AG04449 (cell line): Measurements from ENCODE around the gene HINT3.
"Not testable (repeated sequence)": the region's sequence is repeated elsewhere in the genome, so short reads cannot be mapped to it uniquely, and the experiment has no call there.

Experiments
- CTCF ChIA-PET: fragments of 350-600 bp; formaldehyde crosslinking; extraction: SDS; loops from one replicate; lab custom pipeline; 2021; ENCODE audit warnings: antibody characterized with exemption; lab: Yijun Ruan, JAX
- POLR2A ChIA-PET: fragments of 400-600, 350-600 bp; formaldehyde crosslinking; extraction: SDS; loops from one replicate; lab custom pipeline; 2020; ENCODE audit warnings: antibody characterized with exemption, inconsistent platforms; lab: Yijun Ruan, JAX
- DNase-seq: peaks from one replicate; pipeline ENCODE4 v3.0.0-alpha.2; 2010; ENCODE audit warnings: low read depth, low spot score
- H3K4me3 ChIP-seq: 2 replicates; pipeline ENCODE4 v1.5.1; 2011; ENCODE audit warnings: low read depth, mild to moderate bottlenecking, control low read depth, low read length
- CTCF ChIP-seq: IDR thresholded peaks from one replicate; pipeline ENCODE4 v1.5.1; 2011; ENCODE audit warnings: mild to moderate bottlenecking, moderate library complexity, low read length, control low read depth, inconsistent platforms; ENCODE audit not compliant: insufficient read depth; ENCODE audit errors: missing control alignments

Gene HINT3

GRCh38 chr6:125948455-125948854 lies 8.1 kb upstream of the HINT3 start:
- H3K4me3 ChIP-seq, result no peak overlapping the region
- ChIA-PET CTCF (interaction anchor here (1.4 to 7.0 kb wide), 3 partner anchors 8 to 158 kb away, joined by 4 to 106 read pairs (median 6); partner anchors contain the start of genes HINT3 and NCOA7), POLR2A (interaction anchor here (0.7 kb wide), 1 partner anchor 168 kb away, joined by 3 read pairs; no protein-coding TSS in a partner anchor)
- DNase-seq, result no peak
- TF ChIP-seq CTCF, result no peak

- ChIA-PET CTCF (no interaction called here), POLR2A (no interaction called here)
- no peak for TF ChIP-seq CTCF
- no peak overlapping the region for H3K4me3 ChIP-seq
- no peak for DNase-seq
Observed at GRCh38 chr6:125949069-125949468, 7.5 kb upstream of the HINT3 start.

- CTCF ChIA-PET, result interaction anchor here (4.1 to 10.2 kb wide), 2 partner anchors 24 to 160 kb away, joined by 15 to 241 read pairs; partner anchors contain the start of gene NCOA7
- POLR2A ChIA-PET, result no interaction called here
- no peak for DNase-seq
- no peak overlapping the region for H3K4me3 ChIP-seq
- TF ChIP-seq CTCF, result no peak
Observed at GRCh38 chr6:125950293-125950692, 6.3 kb upstream of the HINT3 start.

GRCh38 chr6:125950716-125951115 lies 5.9 kb upstream of the HINT3 start:
- DNase-seq, H3K4me3 ChIP-seq: not testable (repeated sequence)
- POLR2A ChIA-PET, result interaction anchor here (0.5 kb wide), 1 partner anchor 161 kb away, joined by 3 read pairs; no protein-coding TSS in a partner anchor
- CTCF ChIA-PET, result interaction anchor here (1.2 to 10.2 kb wide), 9 partner anchors 9 to 391 kb away, joined by 3 to 241 read pairs (median 6); partner anchors contain the start of gene NCOA7

- no peak for TF ChIP-seq CTCF
- ChIA-PET CTCF (interaction anchor here (0.8 to 10.2 kb wide), 16 partner anchors 9 to 1172 kb away, joined by 3 to 241 read pairs (median 4); partner anchors contain the start of gene NCOA7), POLR2A (interaction anchor here (0.5 kb wide), 1 partner anchor 161 kb away, joined by 3 read pairs; no protein-coding TSS in a partner anchor)
- H3K4me3 ChIP-seq, result no peak overlapping the region
- DNase-seq, result no peak
Observed at GRCh38 chr6:125951323-125951722, 5.2 kb upstream of the HINT3 start.

GRCh38 chr6:125952764-125953501 lies 3.6 kb upstream of the HINT3 start:
- TF ChIP-seq CTCF, result peak; percentile 62
- DNase-seq, result no peak
- H3K4me3 ChIP-seq, result no peak overlapping the region
- ChIA-PET POLR2A (interaction anchor here (0.7 to 0.8 kb wide), 2 partner anchors 118 to 354 kb away, joined by 3 to 5 read pairs; no protein-coding TSS in a partner anchor), CTCF (interaction anchor here (0.7 to 10.2 kb wide), 23 partner anchors 12 to 643 kb away, joined by 3 to 241 read pairs (median 4); partner anchors contain the start of gene NCOA7)
